Measurements from ENCODE around the gene DNAH2.
A peak's percentile ranks its signal among the peaks of the same experiment; 100 is the strongest.

Gene DNAH2

DNA sequence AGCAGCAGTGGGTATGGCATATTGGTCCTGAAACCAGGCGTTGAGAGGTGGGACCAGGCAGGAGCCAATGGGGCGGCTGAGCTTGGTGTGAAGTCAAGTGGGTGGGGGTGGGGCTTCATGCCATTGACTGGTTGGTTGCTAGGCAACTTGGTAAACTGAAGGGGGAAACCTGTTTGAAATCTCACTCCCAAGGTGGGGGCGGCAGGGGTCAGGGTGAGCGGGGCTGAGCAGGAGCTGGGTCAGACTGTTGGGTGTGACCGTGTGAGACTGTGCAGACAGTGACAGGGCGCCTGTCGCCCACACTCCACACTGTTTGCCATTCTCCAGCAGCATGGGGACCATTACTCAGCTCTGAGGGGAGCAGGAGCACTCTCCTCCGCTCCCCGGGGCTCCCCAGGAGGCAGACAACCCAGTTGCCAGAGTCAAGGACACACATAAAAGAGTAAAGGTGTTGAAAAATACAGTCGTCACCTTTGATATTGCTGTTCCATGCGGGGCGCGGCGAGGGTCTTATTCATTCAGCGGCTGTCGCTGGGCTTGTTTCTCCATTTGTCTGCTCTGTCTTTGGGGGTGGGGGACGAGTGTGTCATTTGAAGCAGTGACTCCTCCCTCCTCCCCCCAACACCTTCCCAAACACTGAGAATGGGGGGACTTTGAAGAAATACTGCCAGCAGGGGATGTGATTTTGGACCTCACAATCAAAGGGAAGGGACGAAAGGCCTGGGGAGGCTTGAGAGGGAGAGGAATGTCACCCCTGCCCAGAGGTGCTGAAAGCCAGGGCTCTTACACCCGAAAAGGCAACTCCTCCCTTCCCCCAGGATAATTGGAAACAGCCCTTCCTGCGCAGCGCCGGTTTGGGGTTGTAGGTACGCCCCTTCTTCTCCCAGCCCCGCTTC is 13.7 kb upstream of the DNAH2 start:
- peak; percentile 42 to 64 for DNase-seq

DNA sequence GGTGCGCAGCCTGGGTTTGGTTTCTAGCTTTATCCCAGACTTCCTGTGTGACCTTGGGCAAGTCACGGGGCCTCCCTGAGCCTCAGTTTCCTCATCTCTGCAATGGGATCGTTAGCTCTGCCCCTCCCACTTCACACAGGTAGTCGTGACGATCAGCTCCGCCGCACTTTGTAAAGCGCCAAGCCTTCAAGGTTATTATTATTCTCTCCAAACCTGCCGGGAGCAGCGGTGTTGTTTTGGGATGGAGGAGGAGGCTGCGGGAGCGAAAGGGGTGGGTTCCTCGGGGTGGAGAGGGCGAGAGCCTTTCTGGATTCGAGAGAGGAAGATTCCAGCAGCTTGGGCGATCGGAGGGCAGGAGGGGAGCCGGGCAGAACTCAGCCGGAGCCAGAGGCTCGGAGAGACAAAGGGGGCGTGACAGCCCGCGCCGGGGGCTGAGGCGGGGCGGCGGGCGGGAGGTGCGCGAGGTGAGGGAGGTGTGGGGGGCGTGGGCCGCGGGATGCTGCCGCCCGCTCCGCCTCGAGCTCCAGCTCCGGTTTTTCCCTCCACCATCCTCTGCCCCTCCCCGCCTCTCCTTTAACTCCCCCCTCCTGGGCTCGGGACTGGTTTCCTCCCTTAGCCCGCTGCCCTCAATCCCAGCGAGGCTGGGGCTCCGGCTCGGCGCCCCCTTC is 12.8 kb upstream of the DNAH2 start, which contains the start of gene EFNB3:
Gene EFNB3, plus strand, starts transcription at position 602 of the 668 bp plus-strand sequence. CDS start 397 bp downstream, outside the sequence.
- peak in 1 of 2 experiments; percentile 72 for DNase-seq

DNA sequence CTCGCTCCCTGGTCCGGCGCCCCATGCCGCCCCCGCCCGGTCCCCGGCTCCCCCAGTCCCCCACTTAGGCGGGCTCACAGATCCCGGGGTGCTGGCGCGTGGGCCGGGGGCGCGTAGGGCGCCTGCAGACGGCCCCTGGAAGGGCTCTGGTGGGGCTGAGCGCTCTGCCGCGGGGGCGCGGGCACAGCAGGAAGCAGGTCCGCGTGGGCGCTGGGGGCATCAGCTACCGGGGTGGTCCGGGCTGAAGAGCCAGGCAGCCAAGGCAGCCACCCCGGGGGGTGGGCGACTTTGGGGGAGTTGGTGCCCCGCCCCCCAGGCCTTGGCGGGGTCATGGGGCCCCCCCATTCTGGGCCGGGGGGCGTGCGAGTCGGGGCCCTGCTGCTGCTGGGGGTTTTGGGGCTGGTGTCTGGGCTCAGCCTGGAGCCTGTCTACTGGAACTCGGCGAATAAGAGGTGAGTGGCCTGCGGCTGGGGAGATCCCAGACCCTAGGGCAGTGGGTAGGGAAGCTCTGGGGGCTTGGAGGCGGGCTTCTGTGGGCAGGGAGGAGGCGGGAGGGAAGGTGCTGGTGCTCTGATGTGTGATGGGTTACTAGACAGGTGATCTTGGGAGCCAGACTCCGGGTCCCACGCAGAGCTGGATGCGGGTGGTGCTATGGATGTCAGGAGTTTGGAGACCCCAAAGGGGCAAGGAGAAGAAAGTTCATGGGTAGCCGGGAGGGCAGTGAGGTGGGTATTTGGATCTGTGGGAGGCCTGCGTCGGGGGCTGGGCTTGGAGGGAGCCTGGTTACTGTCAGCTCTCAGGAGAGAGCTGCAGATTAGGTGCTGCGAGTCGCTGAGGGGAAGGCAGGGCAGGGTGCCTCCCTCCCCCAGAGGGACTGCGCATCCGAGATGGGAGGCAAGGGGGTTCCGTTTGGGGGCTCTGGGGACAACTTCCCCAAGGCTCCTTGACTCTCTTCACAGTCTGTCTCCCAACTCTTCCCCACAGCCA is 12.0 kb upstream of the DNAH2 start:
- DNase-seq, result peak in 1 of 2 experiments; percentile 42

DNA sequence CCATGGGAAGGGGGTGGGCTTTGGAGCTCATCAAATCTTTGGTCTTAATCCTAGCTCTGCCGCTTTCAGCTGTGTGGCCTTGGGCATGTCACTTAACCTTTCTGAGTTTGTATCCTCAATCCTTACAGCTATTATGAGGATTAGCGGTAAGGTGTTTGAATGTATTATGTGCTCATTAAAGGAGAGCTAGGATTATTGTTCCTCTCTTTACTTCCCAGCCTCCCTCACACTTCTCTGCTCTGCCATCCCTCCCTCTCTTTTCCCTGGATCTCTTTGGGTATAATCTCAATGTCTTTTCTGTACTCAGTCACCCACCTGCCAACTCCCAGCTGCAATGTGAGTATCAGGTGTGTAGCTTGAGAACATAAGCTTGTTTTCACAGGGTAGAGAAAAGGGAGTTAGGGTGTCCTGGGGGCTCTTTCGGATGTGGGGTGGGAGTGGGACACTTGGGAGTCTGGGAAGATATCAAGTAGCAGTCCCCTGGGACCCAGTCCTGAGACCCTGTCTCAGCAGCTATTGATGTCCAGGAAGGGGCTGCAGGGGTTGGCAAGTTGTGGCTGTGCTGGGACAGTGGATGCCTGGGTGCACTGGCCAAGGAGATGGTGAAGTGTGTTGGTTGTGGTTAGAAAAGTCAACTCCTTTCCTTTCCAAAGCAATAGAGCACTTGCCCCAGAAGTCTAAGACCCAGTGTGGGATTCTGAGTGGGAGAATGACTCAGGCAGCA is 10.8 kb upstream of the DNAH2 start:
- DNase-seq, result no peak

DNA sequence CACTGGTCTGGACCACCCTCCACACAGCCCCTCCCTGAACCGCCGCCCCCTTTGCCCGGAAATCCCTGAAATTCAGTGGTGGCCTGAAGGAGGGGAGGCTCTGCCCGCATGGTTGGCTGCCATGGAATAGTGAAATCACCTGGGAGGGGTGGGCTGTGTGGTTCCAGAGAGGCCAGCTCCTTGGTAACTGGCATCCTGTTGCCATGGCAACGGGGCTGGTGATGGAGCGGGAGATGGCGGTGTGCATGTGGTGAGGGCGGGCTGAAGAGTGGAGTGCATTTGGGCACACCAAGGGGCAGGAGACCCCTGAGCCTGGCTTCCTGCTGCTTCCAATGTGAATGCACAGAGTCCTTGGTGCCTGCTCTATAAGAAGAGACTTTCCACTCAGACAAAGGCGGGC is 10.1 kb upstream of the DNAH2 start:
- DNase-seq, result no peak

DNA sequence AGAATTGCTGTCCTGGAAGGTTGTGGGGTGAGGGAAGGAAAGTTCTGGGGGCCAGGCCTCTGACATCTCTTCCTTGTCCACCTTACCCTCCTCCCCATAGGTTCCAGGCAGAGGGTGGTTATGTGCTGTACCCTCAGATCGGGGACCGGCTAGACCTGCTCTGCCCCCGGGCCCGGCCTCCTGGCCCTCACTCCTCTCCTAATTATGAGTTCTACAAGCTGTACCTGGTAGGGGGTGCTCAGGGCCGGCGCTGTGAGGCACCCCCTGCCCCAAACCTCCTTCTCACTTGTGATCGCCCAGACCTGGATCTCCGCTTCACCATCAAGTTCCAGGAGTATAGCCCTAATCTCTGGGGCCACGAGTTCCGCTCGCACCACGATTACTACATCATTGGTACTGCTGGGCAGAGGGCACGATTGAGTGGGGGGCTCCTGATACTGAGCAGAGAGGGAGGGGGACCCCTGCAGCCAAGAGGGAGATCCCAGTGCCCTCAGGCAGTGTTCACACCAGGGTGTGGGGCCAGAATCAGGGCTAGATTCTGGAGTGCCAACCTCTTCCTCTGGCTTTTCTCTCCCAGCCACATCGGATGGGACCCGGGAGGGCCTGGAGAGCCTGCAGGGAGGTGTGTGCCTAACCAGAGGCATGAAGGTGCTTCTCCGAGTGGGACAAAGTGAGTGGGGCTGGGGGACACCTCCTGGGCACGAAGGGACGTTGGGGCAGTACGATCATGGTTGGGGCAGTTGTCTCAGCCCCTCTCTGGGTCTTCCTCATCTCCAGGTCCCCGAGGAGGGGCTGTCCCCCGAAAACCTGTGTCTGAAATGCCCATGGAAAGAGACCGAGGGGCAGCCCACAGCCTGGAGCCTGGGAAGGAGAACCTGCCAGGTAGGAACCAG is 9.4 kb upstream of the DNAH2 start:
- DNase-seq, result no peak

DNA sequence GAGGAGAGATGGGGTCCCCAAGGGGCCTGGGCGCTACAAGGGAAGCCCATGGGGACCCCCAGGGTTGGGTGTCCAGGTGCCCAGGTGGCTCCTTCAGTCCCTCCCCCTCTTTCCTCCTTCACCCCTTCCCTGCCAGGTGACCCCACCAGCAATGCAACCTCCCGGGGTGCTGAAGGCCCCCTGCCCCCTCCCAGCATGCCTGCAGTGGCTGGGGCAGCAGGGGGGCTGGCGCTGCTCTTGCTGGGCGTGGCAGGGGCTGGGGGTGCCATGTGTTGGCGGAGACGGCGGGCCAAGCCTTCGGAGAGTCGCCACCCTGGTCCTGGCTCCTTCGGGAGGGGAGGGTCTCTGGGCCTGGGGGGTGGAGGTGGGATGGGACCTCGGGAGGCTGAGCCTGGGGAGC is 8.5 kb upstream of the DNAH2 start:
- DNase-seq, result no peak

DNA sequence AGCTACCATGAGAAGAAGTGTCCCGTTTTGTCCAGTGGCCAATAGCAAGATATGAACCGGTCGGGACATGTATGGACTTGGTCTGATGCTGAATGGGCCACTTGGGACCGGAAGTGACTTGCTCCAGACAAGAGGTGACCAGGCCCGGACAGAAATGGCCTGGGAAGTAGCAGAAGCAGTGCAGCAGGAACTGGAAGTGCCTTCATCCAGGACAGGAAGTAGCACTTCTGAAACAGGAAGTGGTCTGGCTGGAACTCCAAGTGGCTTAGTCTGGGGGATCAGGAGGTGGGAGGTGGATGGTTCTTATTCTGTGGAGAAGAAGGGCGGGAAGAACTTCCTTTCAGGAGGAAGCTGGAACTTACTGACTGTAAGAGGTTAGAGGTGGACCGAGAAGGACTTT is 7.2 kb upstream of the DNAH2 start:
- no peak for DNase-seq

DNA sequence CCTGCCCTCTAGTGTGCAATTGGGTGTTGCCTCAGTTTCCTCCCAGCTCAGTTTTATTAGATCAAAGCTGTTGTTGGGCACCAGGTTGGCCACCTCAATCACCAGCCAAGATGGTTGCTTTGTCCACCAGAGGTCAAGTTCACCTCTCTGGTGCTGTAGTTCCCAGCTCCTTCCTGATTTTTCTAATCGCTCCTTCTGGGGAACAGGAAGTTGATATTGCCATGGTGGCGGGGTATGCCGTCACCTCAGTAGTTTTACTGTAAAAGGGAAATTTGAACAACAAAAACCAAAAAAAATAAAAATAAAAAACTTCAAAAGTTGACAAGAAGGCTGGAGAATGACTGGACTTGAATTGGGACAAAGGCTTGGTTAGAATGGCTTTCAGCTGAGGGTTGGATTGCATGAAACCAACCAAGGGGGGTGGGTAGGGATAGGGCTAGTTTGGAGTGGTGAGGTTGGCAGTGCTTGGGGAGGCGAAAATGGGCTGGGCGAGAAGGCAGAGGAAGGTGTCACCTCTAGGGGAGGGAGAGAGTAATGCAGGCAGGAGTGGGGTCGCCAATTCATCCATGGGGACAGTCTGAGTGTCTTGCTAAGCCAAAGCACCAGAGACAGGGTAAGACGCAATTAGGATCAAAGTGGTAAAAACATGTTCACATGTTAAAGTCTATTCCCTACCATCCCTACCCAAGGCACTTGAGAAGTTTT is 6.3 kb upstream of the DNAH2 start:
- DNase-seq, result peak in 1 of 2 experiments; percentile 20

DNA sequence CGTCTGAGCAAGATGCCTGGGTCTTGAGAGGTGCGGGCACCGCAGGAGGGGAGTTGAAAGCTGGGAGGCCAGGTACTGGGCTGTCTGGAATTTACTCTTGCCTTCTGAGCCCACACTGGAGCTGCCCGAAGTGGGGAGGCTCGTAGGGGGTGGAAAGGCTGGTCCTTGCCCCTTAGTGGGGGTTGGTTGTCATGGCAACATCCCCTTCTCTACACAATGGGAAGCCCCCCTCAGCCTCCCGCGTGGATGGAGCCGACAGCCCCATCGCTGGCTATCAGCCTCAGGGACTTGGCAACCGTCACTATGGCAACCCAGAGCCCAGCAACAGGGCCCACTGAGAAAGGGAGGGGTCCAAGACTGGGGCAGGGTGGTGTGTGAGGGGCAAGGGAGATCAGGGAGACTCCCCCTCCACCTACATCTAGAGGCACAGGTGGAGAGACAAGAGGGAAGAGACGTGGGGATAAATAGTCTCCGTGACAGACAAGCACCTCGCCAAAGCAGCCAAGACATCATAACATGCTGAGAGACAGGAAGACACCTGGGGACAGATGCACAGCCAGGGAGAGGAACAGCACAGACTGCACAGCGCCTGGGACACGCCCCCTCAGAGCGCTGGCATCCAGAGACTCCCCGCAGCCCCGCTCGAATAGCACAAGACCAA is 5.3 kb upstream of the DNAH2 start:
- peak in 1 of 2 experiments; percentile 32 for DNase-seq

DNA sequence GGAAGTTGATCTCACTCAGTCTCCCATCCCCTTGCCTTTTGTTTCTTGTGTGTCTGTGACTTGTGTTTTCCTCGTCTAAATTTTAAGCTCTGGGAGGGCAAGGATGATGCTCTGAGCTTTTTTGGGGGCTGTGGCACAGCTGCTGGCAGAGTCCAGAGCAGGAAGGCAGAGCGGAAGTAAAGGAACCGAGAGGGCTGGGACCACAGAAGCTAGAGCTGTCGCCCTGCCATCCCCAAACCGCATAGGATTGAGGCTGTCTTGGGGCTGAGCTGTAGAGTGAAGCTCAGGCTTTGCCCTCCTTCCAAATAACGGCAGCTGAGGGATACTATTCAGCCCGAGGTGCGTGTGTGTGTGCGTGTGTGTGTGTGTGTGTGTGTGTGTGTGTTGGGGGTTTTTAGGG is 3.8 kb upstream of the DNAH2 start:
- no peak for DNase-seq

DNA sequence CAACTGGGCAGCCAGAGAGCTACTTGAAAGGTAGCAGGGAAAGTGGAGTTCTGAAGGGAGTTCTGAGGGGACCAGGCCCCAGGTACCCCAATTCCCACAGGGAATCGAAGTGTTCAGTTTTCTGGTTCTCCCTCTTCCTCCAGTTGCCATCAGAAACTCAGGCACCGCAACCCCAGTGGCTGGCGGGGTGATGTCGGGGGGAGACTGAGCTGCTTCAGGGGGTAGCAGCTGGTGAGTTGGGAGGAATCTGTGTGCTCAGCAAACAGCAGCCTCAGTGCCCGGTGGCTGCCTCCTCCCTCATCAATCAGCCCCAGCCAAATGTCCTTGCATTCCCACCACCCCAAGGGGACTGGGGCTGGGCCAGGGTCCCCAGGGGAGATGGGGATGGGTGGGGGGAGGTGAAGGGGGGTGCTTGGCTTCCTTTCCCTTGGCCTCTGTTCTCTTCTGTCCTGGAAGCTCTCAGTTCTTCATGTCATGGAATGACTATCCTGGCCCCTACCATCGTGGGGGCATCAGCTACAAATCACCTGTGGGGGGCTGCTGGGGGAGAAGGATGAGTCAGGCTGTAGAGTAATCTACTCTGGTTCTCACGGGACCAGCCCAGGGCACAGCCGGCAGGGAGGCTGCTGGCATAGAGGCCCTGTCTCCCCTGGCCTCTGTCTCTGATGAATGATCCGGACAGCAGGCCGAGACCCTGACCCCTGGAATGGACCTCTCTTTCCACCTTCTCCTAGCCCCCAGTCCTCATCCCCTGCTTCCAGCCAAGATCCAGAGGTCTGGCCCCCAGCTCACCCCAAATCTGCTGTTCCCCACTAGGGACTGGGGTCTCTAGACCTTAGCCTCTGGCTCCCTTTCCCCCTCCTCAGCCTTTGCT is 2.6 kb upstream of the DNAH2 start:
- no peak for DNase-seq

DNA sequence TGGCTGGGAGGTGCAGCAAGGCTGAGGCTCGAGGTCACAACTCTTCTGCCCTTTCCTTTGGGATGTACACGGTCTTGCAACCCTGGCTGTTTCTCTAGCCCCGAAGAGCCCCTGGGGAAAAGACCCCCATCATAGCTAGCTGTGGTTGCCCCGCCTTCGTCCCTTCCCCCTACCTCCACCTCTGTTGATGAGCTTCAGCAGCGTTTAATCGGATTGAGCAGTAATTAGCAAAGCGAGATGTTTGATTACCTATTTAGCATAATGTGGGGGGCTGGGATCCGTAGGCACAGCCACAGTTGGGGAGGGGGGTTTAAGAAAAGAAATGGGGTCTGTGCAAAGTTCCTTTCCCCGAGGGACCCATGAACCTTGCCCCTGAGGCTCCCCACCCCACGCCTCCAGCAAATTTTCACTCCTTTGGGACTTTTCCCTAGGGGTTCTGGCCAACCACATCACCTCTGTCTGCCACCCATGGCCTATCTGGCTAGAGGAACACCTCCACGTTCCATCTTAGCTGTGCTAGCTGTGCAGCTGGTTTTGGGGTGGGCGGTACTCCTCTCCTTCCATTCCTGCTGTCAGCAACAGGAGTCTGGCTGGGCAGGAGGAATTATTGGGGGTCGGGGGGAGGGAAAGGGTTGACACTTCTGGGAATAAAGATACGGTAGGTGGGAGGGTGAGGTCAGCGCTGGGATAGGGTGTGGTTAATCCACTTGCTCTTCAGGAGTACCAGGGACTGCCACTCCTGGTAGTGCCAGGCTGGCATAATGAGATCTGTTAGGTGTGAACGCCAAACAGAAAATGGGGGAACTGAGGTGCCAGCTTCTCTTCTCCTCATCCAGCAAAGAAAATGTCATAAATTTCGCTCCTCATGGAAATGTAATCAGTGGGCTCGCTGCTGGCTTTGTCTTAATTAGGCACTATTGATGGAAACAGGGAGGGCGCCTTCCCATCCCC is 1.3 kb upstream of the DNAH2 start:
- peak in 1 of 2 experiments; percentile 21 for DNase-seq

DNA sequence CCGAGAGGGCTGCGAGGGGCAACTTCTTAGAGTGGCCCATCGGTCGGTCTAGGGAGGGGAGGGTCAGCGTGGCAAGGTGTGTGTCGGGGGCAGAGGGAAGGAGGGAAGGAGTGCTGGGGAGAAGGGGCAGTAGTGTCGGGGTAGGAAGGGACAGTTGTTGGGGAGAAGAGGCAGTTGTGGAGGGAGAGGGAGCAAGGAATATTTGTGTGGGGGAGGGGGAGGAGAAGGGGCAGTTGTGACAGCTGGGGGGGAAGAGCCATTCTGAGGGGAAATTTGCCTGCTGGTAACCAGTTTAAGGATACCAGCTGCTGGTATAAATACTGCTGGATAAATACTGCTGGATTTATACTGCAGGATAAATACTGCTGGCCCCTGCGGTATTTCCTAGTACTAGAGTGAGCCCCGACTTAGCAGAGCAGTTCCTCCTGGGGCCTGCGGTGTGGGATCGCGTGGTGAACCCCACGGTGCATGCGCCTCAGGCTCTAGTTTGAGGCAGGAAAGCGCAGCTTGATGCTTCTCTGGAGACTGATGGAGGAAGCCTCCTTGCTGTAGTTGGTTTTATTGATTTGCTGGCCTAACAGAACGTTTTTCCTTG is 309 bp downstream of the DNAH2 start:
- peak in 1 of 2 experiments; percentile 42 for DNase-seq

DNA sequence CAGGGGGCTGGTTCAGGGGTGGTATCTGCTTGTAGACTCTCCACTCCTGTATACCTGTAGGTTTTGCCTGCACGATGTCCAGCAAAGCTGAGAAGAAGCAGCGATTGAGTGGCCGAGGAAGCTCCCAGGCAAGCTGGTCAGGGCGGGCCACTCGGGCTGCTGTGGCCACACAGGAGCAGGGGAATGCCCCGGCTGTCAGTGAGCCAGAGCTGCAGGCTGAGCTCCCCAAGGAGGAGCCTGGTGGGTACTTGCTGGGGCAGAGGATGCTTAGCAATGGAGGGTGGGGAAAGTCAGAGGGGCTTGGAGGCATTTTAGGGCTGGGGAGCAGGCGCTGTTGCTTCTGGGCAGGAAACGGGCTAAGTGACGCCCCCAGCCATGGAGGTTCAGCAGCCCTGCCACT is 2.1 kb downstream of the DNAH2 start:
- no peak for DNase-seq

DNA sequence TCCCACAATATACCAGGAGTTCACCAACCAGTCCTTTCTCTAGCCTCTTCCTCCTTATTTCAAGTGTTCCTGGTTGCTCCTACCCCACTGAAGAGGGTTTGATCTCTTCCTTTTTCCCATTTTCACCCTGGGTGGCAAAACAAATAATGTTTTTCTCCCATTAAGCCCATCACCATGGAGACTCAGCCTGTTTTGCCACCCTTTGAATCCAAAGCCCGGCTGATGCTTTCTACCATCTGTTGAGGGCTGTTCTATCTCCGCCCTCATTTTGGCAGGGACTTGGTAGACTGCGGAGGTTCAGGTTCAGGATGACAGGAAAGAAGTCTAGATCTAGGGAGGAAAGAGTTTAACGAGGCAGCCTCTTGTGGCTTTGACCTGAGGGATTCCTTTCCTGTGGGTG is 2.6 kb downstream of the DNAH2 start:
- no peak for DNase-seq

DNA sequence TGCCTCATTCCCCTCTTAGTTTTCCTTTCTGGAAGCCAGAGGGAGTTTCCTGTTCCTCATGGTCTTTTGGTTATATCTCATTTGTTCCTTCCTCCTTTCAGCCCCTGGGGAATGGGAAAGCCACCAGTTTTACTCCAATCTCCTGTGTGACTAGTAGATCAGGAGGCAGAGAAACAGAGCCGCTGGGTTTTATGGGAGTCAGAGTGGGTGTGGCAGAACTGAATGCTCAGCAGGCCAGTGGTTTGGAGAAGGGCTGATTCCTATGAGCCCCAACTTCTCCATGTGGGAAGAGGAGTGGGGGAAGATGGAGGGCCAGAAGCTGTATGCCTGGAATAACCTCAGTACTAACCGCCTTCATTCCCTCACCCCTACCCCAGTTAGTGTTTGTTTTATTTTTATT is 4.1 kb downstream of the DNAH2 start:
- DNase-seq, result peak in 1 of 2 experiments; percentile 1
